ENCODE data around the gene CTAG1A. TPM values are rescaled to one million over a fixed set of nuclear protein-coding genes. Genes with fewer than 3 reads are reported as not detected.
"Not testable (repeated sequence)": the region's sequence is repeated elsewhere in the genome, so short reads cannot be mapped to it uniquely, and the experiment has no call there.

CTAG1A gene
- total RNA-seq, 1 donor from 2014 or later, result not detected

DNA sequence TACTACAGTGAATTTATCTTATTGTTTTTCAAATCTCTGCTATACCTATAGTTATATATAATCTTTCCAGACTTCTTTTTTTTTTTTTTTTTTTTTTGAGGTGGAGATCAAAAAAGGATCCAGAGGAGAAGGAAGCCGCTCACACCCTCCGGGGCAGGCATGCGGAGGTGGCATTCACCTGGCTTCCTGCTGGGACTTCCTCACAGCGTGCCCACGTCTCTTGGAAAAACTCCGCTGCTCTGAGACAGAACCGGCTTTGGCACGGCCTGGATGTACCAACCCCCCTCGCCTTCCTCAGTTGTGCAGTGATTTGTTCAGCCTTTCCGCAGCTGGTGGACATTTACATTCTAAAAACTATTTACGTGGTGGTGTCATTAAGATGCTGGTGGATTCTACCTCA lies 23.0 kb downstream of the CTAG1A start:
- H3K36me3 Mint-ChIP-seq (ENCODE audit: low read depth); H3K9me3 Mint-ChIP-seq; DNase-seq (ENCODE audit: low spot score); H3K27ac Mint-ChIP-seq; intact Hi-C loops (cut with micrococcal nuclease); H3K4me3 Mint-ChIP-seq; H3K27me3 Mint-ChIP-seq (ENCODE audit: insufficient read depth); H3K4me1 Mint-ChIP-seq (ENCODE audit: low read depth): not testable (repeated sequence)

DNA sequence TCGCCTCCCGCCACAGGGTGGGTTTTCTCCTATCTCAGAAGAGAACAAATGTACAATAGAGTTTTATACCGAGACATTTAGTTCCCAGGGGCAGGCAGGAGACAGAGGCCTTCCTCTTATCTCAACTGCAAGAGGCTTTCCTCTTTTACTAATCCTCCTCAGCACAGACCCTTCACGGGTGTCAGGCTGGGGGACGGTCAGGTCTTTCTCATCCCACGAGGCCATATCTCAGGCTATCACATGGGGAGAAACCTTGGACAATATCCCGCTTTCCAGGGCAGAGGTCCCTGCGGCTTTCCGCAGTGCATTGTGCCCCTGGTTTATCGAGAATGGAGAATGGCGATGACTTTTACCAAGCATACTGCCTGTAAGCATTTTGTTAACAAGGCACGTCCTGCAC lies 23.9 kb downstream of the CTAG1A start:
- not testable (repeated sequence) for H3K4me1 Mint-ChIP-seq (ENCODE audit: low read depth); H3K27me3 Mint-ChIP-seq (ENCODE audit: insufficient read depth)

DNA sequence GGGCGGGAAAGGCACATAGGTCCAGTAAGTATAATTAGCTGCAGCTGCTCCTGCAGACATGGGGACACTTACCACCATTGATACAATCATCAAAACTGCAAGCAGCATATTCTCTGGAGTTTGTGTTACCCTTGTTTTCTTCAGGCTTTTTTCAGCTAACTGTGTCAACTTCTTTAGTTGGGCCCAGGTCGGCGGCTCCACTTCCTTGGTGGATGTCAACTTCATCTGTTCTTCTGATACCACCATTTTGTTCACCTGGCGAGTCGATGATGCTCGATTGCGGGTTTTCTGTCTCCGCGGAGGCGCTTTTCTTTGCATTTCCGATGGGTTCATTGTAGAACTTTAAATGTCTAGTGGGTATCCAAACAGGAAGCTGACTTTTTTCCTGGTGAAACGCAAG lies 26.2 kb downstream of the CTAG1A start:
- H3K9me3 Mint-ChIP-seq, H3K4me3 Mint-ChIP-seq: not testable (repeated sequence)

More for the DNA sequence above, 23.9 kb downstream of the CTAG1A start:
- H3K4me3 Mint-ChIP-seq; H3K27ac Mint-ChIP-seq; intact Hi-C loops (cut with micrococcal nuclease); H3K36me3 Mint-ChIP-seq (ENCODE audit: low read depth); H3K9me3 Mint-ChIP-seq; DNase-seq (ENCODE audit: low spot score): not testable (repeated sequence)

DNA sequence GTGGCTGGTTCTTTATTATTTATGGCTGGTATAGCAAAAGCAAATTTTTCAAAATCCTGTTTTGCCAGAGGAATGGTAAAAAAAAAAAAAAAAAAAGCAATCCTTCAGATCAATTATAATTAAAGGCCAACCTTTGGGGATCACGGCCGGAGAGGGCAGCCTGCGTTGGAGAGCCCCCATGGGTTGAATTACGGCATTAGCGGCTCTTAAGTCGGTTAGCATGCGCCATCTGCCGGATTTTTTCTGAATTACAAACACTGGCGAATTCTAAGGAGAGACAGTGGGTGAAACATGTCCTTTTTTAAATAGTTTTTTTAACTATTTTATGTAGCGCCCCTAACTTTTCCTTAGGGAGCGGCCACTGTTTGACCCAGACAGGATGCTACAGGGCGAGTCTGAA lies 28.7 kb downstream of the CTAG1A start:
- DNase-seq (ENCODE audit: low spot score); H3K4me1 Mint-ChIP-seq (ENCODE audit: low read depth); H3K36me3 Mint-ChIP-seq (ENCODE audit: low read depth); H3K4me3 Mint-ChIP-seq; H3K9me3 Mint-ChIP-seq; H3K27ac Mint-ChIP-seq; intact Hi-C loops (cut with micrococcal nuclease); H3K27me3 Mint-ChIP-seq (ENCODE audit: insufficient read depth): not testable (repeated sequence)

More for the DNA sequence above, 26.2 kb downstream of the CTAG1A start:
- H3K4me1 Mint-ChIP-seq (ENCODE audit: low read depth); DNase-seq (ENCODE audit: low spot score); H3K36me3 Mint-ChIP-seq (ENCODE audit: low read depth); H3K27me3 Mint-ChIP-seq (ENCODE audit: insufficient read depth); intact Hi-C loops (cut with micrococcal nuclease); H3K27ac Mint-ChIP-seq: not testable (repeated sequence)

DNA sequence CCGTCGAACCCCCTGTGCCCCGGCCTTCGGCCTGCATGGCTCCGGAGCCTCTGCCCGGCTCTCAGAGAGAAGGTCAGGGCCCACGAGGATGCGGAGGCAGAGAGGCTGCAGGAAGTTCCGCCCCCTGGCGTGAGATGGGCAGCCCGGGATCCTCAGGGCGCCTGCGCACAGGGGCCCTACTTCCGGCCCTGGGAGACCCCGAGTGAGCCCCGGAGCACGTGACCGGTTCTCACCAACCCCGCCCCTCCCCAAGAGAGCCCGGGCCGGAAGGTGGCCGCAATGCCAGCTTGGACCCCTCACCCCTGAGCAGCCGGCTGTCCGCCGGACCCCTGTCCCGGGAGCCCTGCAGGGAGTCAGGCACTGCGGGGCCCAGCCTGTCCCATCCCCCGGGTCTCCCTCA lies 34.2 kb downstream of the CTAG1A start, which contains the start of gene CTAG1B:
Gene CTAG1B, minus strand, starts transcription at position 101 of the 400 bp plus-strand sequence. Its CDS starts 64 bp downstream, at position 37.
- H3K9me3 Mint-ChIP-seq; H3K27me3 Mint-ChIP-seq (ENCODE audit: insufficient read depth): not testable (repeated sequence)

DNA sequence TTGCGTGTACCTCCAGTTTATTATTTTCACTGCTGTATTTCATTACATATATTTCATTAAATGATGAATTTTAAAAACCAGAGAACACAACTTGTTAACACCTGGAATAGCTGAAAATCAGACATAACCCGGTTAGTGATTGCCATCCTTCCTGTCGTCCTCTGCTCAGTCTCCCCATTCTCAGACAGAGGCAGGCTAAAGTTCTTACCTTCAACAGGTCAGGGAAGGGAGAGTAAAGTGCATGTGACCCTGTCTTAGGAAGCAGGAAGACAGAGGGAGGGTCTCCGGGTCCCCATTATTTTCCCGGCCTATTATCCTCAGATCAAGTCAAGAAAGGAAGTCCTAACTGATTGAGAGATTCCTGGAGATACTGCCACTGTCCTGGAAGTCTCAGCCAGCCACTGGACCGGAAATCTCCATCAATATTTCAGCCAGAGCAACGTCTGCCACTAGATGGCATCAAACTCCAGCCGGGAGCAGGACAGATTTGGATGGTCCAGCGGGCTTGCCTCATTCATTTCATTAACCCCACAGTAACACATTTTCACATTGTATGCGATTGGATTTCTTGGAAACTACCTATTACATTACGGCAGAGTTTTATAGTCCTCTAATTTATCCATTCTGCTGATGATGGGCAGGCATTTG lies 36.0 kb downstream of the CTAG1A start:
- H3K27ac Mint-ChIP-seq; H3K9me3 Mint-ChIP-seq; H3K4me1 Mint-ChIP-seq (ENCODE audit: low read depth): not testable (repeated sequence)

More for the DNA sequence above, 34.2 kb downstream of the CTAG1A start, which contains the start of gene CTAG1B:
- H3K4me3 Mint-ChIP-seq; H3K36me3 Mint-ChIP-seq (ENCODE audit: low read depth); H3K27ac Mint-ChIP-seq; H3K4me1 Mint-ChIP-seq (ENCODE audit: low read depth); DNase-seq (ENCODE audit: low spot score); intact Hi-C loops (cut with micrococcal nuclease): not testable (repeated sequence)

DNA sequence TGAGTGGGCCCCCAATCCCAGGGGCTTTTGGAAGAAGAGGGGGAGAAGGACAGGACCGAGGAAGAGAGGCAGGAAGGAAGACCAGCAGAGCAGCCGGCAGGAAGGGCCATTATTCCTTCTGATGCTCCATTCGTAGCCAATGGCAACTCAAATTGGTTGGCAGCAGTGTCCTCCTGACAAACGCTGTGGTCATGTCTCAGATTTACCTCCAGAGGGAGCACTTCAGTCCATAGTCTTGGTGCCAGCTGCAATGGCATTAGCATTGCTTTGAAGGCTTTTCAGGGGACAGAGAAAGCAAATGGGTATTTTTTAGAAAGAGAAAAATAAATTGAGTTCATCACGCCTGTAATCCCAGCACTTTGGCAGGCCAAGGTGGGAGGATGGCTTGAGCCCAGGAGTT lies 44.0 kb downstream of the CTAG1A start:
- H3K27me3 Mint-ChIP-seq (ENCODE audit: insufficient read depth); H3K4me1 Mint-ChIP-seq (ENCODE audit: low read depth): not testable (repeated sequence)

More for the DNA sequence above, 36.0 kb downstream of the CTAG1A start:
- H3K27me3 Mint-ChIP-seq (ENCODE audit: insufficient read depth); DNase-seq (ENCODE audit: low spot score); H3K4me3 Mint-ChIP-seq; H3K36me3 Mint-ChIP-seq (ENCODE audit: low read depth); intact Hi-C loops (cut with micrococcal nuclease): not testable (repeated sequence)

DNA sequence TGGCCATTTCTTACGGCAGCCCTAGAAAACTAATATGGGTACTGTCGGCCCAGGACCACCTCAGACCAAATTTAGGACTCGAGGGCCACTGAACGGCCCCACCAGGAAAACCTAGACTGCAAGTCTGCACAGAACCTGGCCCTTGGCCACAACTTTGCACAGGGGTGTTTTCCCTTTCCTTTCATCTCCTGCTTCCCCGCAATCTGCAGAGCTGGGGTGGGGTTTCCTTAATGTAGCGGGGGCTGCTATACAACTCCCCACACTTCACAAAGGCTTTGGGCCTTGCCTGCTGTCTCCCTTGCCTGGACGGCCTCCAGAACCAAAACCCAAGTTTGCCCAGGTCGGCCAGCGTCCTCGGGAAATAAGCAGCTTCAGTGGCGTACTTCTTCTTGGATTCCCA lies 46.0 kb downstream of the CTAG1A start:
- intact Hi-C loops (cut with micrococcal nuclease); H3K27me3 Mint-ChIP-seq (ENCODE audit: insufficient read depth); H3K4me3 Mint-ChIP-seq; H3K36me3 Mint-ChIP-seq (ENCODE audit: low read depth); H3K9me3 Mint-ChIP-seq; H3K27ac Mint-ChIP-seq; DNase-seq (ENCODE audit: low spot score); H3K4me1 Mint-ChIP-seq (ENCODE audit: low read depth): not testable (repeated sequence)

More for the DNA sequence above, 44.0 kb downstream of the CTAG1A start:
- DNase-seq (ENCODE audit: low spot score); H3K36me3 Mint-ChIP-seq (ENCODE audit: low read depth); intact Hi-C loops (cut with micrococcal nuclease); H3K9me3 Mint-ChIP-seq; H3K4me3 Mint-ChIP-seq; H3K27ac Mint-ChIP-seq: not testable (repeated sequence)

DNA sequence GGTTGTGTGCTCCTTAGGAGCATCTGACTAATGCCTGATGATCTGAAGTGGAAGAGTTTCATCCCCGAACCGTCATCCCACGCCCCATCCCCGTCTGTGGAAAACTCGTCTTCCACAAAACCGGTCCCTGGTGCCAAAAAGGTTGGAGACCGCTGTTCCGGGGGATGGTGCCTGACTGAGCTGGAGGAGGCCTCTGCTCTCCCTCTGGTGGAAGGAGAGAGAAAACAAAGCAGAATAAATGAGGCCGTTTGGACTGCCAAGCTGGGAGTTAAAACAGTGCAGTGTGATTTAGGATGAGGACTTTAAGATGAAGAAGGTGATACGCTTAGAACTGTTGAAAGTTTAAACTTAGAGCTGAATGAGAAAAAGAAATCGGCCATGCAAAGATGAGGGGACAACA lies 48.7 kb downstream of the CTAG1A start:
- H3K36me3 Mint-ChIP-seq (ENCODE audit: low read depth); H3K4me3 Mint-ChIP-seq; intact Hi-C loops (cut with micrococcal nuclease); H3K9me3 Mint-ChIP-seq; DNase-seq (ENCODE audit: low spot score); H3K4me1 Mint-ChIP-seq (ENCODE audit: low read depth); H3K27me3 Mint-ChIP-seq (ENCODE audit: insufficient read depth); H3K27ac Mint-ChIP-seq: not testable (repeated sequence)

Other genes with a start within 250 kb of the CTAG1A start
- 854 and 873 TPM in 2 replicates for gene FLNA, start 210.5 kb upstream of the CTAG1A start, total RNA-seq
- gene EMD, start 205.8 kb upstream of the CTAG1A start, total RNA-seq, result 83.3 and 85.5 TPM in 2 replicates
- 2,208 and 2,261 TPM in 2 replicates for gene RPL10, start 186.8 kb upstream of the CTAG1A start, total RNA-seq
- gene DNASE1L1, start 175.9 kb upstream of the CTAG1A start, total RNA-seq, result 12.4 and 14.5 TPM in 2 replicates
- 65.2 and 69.2 TPM in 2 replicates for gene TAFAZZIN, start 173.6 kb upstream of the CTAG1A start, total RNA-seq
- gene ATP6AP1, start 156.5 kb upstream of the CTAG1A start, total RNA-seq, result 49.8 and 54.3 TPM in 2 replicates
- gene GDI1, start 148.0 kb upstream of the CTAG1A start, total RNA-seq, result 110 and 113 TPM in 2 replicates
- 84.9 and 95.4 TPM in 2 replicates for gene FAM50A, start 141.0 kb upstream of the CTAG1A start, total RNA-seq
- 45.4 and 61.1 TPM in 2 replicates for gene PLXNA3, start 126.9 kb upstream of the CTAG1A start, total RNA-seq
- 60.3 and 63.2 TPM in 2 replicates for gene LAGE3, start 105.9 kb upstream of the CTAG1A start, total RNA-seq
- 59.2 and 63.5 TPM in 2 replicates for gene UBL4A, start 98.5 kb upstream of the CTAG1A start, total RNA-seq
- 19.9 and 23.1 TPM in 2 replicates for gene SLC10A3, start 94.5 kb upstream of the CTAG1A start, total RNA-seq
- 35.9 and 40.1 TPM in 2 replicates for gene FAM3A, start 68.9 kb upstream of the CTAG1A start, total RNA-seq
- 72.4 and 74.8 TPM in 2 replicates for gene G6PD, start 38.3 kb upstream of the CTAG1A start, total RNA-seq
- gene IKBKG, start 37.5 kb upstream of the CTAG1A start, total RNA-seq, result 40.7 and 41.2 TPM in 2 replicates
- gene CTAG1B, start 34.1 kb downstream of the CTAG1A start, total RNA-seq, result not detected in 2 replicates
- not detected in 2 replicates for gene CTAG2, start 68.4 kb downstream of the CTAG1A start, total RNA-seq
- 5.1 TPM in 2 replicates for gene GAB3, start 165.9 kb downstream of the CTAG1A start, total RNA-seq
- gene DKC1, start 177.7 kb downstream of the CTAG1A start, total RNA-seq, result 186 and 188 TPM in 2 replicates
- gene MPP1, start 220.4 kb downstream of the CTAG1A start, total RNA-seq, result 27.8 and 28.7 TPM in 2 replicates
- gene SMIM9, start 249.5 kb downstream of the CTAG1A start, total RNA-seq, result not detected in 2 replicates

All from activated T-helper 1 cell treated with anti-CD3 and anti-CD28 coated beads, Interleukin-12 subunit alpha, Interleukin-12 subunit beta, Interleukin-2, Interleukin-4 antibody, amounts not matched to agents 30 ng/mL and 10 ng/mL and 1 ng/mL, durations not matched to agents 14 hours and 24 hours and 36 hours (primary cell).